H1 (cell line): Measurements from ENCODE around the gene HSPBP1.

ENCODE experiments used
- BRCA1 ChIP-seq: IDR thresholded peaks from 2 replicates; pipeline ENCODE4 v1.6.1; 2012; ENCODE audit warnings: low read depth, low read length, improper control_type of control experiment
- CBX5 ChIP-seq: fragments of 300-800, 300-1000 bp; sonication (generic); IDR thresholded peaks from 2 replicates; pipeline ENCODE4 v1.7.1; 2016; ENCODE audit warnings: antibody characterized with exemption, low read length, low read depth
- CEBPB ChIP-seq: IDR thresholded peaks from 2 replicates; pipeline ENCODE4 v1.6.1; 2012; ENCODE audit warnings: low read depth, low read length
- EGR1 ChIP-seq: IDR thresholded peaks from 2 replicates; pipeline ENCODE4 v1.6.1; 2011; ENCODE audit warnings: low read depth, low read length, borderline replicate concordance
- EZH2 ChIP-seq: fragments of 200-600 bp; sonication (generic); IDR thresholded peaks from 2 replicates; pipeline ENCODE4 v1.7.1; 2012; ENCODE audit warnings: low read depth, mild to moderate bottlenecking, moderate library complexity, low read length, inconsistent platforms; ENCODE audit not compliant: severe bottlenecking
- MAX ChIP-seq: IDR thresholded peaks from 2 replicates; pipeline ENCODE4 v1.6.1; 2012; ENCODE audit warnings: inconsistent platforms
- POLR2A ChIP-seq, 2 experiments: IDR thresholded peaks; 1 replicate in 1 of 2; 2 replicates in 1 of 2; pipeline ENCODE4 v1.6.1; 2011; ENCODE audit warnings: low read depth in 2 of 2, low read length in 2 of 2, mild to moderate bottlenecking in 2 of 2; ENCODE audit errors: control extremely low read depth in 1 of 2
- SP1 ChIP-seq: IDR thresholded peaks from 2 replicates; pipeline ENCODE4 v1.6.1; 2011; ENCODE audit warnings: low read depth, low read length
- TEAD4 ChIP-seq: IDR thresholded peaks from 2 replicates; pipeline ENCODE4 v1.6.1; 2012; ENCODE audit warnings: low read depth, low read length, inconsistent platforms, mixed read lengths
- TF ChIP-seq, protein P1 (sequence below), 3 experiments: IDR thresholded peaks; 1 replicate in 2 of 3; 2 replicates in 1 of 3; pipeline versions ENCODE4 v1.5.1 to v1.6.1; 2011; ENCODE audit warnings: low read length in 3 of 3, mild to moderate bottlenecking in 3 of 3, inconsistent platforms in 2 of 3, low read depth in 1 of 3, moderate library complexity in 1 of 3; ENCODE audit not compliant: insufficient read depth in 1 of 3; ENCODE audit errors: control extremely low read depth in 1 of 3

GRCh38 chr19:55320844-55321419 is 41.0 kb upstream of the HSPBP1 start:
- TF ChIP-seq BRCA1: no peak
- TF ChIP-seq EZH2: no peak
- TF ChIP-seq CBX5: no peak
- TF ChIP-seq, protein P1, sequence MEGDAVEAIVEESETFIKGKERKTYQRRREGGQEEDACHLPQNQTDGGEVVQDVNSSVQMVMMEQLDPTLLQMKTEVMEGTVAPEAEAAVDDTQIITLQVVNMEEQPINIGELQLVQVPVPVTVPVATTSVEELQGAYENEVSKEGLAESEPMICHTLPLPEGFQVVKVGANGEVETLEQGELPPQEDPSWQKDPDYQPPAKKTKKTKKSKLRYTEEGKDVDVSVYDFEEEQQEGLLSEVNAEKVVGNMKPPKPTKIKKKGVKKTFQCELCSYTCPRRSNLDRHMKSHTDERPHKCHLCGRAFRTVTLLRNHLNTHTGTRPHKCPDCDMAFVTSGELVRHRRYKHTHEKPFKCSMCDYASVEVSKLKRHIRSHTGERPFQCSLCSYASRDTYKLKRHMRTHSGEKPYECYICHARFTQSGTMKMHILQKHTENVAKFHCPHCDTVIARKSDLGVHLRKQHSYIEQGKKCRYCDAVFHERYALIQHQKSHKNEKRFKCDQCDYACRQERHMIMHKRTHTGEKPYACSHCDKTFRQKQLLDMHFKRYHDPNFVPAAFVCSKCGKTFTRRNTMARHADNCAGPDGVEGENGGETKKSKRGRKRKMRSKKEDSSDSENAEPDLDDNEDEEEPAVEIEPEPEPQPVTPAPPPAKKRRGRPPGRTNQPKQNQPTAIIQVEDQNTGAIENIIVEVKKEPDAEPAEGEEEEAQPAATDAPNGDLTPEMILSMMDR (IDR thresholded peaks at IDR 0.05; ENCODE audit: control extremely low read depth in 1 of 3, insufficient read depth in 1 of 3, low read depth in 1 of 3, low read length in 3 of 3): no peak
- TF ChIP-seq TEAD4: no peak
- TF ChIP-seq EGR1: no peak
- TF ChIP-seq SP1: no peak
- no peak for TF ChIP-seq POLR2A (IDR thresholded peaks at IDR 0.05; ENCODE audit: control extremely low read depth in 1 of 2, low read depth in 2 of 2, low read length in 2 of 2)
- TF ChIP-seq MAX: no peak
- no peak for TF ChIP-seq CEBPB
